Stimulated activated naive B cell treated with anti-CD40 and anti-IgM and Interleukin-4, amounts not matched to agents 10 μg/mL and 1 μg/mL and 100 μg/mL, for 72 hours (primary cell): Measurements from ENCODE around the gene TREM1.
"Not testable (repeated sequence)": the region's sequence is repeated elsewhere in the genome, so short reads cannot be mapped to it uniquely, and the experiment has no call there.

ENCODE experiments used
- ATAC-seq, 2 donors: fragments of 150-1000 bp; cut with Tn5 transposase; replicated peaks; 2 replicates each; pipeline ENCODE4 v1.10.0; 2021; ENCODE audit warnings: moderate library complexity in 1 of 2
- DNase-seq: peaks from one replicate; pipeline ENCODE4 v3.0.0; 2021
- H3K27ac Mint-ChIP-seq: one replicate; pipeline ENCODE4 v1.8.0; 2022; ENCODE audit warnings: mild to moderate bottlenecking, mixed read lengths
- H3K27me3 Mint-ChIP-seq, 2 donors: one replicate each; pipeline ENCODE4 v1.8.0; 2022; ENCODE audit warnings: mixed read lengths in 2 of 2
- H3K36me3 Mint-ChIP-seq, 2 donors: one replicate each; pipeline ENCODE4 v1.8.0; 2022; ENCODE audit warnings: mixed read lengths in 2 of 2, mild to moderate bottlenecking in 1 of 2
- H3K4me1 Mint-ChIP-seq, 2 donors: one replicate each; pipeline ENCODE4 v1.8.0; 2022; ENCODE audit warnings: mixed read lengths in 2 of 2, mild to moderate bottlenecking in 1 of 2
- H3K4me3 Mint-ChIP-seq, 2 donors: one replicate each; pipeline ENCODE4 v1.8.0; 2022; ENCODE audit warnings: mild to moderate bottlenecking in 2 of 2, mixed read lengths in 2 of 2, moderate library complexity in 1 of 2
- H3K9me3 Mint-ChIP-seq, 2 donors: one replicate each; pipeline ENCODE4 v1.8.0; 2022; ENCODE audit warnings: mixed read lengths in 2 of 2, mild to moderate bottlenecking in 1 of 2

The TREM1 gene

DNA sequence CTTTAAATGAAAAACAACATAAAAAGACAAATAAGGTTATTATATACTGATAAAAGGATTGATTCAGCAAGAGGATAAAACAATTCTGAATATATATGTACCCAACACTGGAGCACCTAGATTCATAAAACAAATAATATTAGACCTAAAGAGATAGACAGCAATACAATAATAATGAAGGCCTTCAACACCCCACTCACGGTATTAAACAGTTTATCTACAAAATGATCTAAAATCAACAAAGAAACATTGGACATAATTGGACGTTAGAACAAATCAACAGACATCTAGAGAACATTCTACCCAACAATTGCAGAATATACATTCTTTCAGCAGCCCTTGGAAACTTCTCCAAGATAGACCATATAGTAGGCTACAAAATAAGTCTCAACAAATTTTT lies 24.1 kb downstream of the TREM1 start:
- H3K9me3 Mint-ChIP-seq, result peaks cover 17 to 26% of the 10 kb centered on the region in 2 donors
- no peak overlapping the region for H3K27ac Mint-ChIP-seq
- H3K4me3 Mint-ChIP-seq, result no peak overlapping the region
- ATAC-seq (no peak), DNase-seq (no peak)
- H3K36me3 Mint-ChIP-seq, result peaks cover 3 to 19% of the 10 kb centered on the region in 2 donors
- peaks cover 0 to 3% of the 10 kb centered on the region in 2 donors for H3K27me3 Mint-ChIP-seq
- no peaks in the 10 kb centered on the region for H3K4me1 Mint-ChIP-seq

DNA sequence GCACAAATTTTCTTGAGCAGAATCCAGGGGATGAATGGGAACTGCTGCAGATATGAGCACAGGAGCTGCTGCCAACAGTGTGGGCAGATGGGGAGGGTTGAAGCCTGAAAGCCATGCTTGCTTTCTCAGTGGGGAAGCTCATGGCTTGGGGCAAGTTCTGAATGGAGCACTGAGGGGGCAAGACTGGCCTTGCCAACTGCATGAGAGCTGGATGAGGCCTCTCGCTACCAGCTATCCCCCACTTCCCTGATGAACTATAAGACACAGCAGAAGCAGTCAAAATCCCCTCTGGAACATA lies 28.3 kb downstream of the TREM1 start:
- ATAC-seq (no peak), DNase-seq (no peak)
- Mint-ChIP-seq H3K4me1 (peaks cover 13 to 14% of the 10 kb centered on the region in 2 donors), H3K4me3 (no peak overlapping the region), H3K36me3 (peaks cover 3 to 15% of the 10 kb centered on the region in 2 donors), H3K9me3 (peaks cover 10 to 17% of the 10 kb centered on the region in 2 donors), H3K27ac (no peak overlapping the region), H3K27me3 (peaks cover 0 to 3% of the 10 kb centered on the region in 2 donors)

DNA sequence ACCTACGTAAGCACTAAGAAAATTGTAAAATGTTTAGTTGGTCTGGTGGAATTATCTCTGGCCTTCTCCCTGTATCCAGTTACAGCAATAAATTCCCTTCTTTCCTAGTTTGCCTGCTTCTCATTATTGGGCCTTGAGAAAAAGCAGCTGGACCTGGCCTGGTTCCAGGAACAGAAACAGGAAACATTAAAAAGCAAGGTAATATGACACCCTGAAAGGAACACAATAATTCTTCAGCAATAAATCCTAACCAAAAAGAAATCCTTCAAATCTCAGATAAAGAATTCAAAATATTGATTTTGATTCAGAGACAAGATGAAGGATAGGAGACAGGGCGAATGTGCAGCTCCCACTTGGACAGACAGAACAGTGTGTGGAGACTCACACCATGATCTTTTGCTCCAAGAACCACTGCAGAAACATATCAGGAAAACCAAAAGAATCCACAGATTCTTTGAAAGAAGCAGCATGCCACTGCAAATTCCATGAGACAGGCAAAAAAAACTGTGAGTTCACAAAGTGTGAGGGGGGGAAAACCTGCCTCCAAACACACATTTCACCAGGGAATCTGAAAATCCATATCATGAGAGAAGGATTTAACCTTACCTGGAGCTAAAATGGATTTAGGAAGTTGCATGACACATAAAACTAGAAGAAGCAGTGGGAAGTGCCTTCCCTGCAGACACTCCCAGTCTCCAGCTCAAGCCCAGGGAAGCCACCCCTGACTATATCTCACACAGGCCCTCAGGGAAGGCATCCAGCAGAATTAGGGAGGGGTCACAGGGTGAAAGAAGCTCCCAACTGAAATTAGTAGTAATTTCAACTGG lies 28.9 kb downstream of the TREM1 start:
- peaks cover 3 to 13% of the 10 kb centered on the region in 2 donors for H3K36me3 Mint-ChIP-seq
- peaks cover 0 to 3% of the 10 kb centered on the region in 2 donors for H3K27me3 Mint-ChIP-seq
- DNase-seq (no peak), ATAC-seq (no peak)
- H3K4me3 Mint-ChIP-seq, result no peak overlapping the region
- H3K27ac Mint-ChIP-seq, result no peak overlapping the region
- peaks cover 13 to 14% of the 10 kb centered on the region in 2 donors for H3K4me1 Mint-ChIP-seq
- peaks cover 9 to 16% of the 10 kb centered on the region in 2 donors for H3K9me3 Mint-ChIP-seq

- peak; percentile 74 to 78 for ATAC-seq
- H3K4me3 Mint-ChIP-seq, result no peak overlapping the region
- peaks cover 13 to 14% of the 10 kb centered on the region in 2 donors for H3K4me1 Mint-ChIP-seq
- H3K9me3 Mint-ChIP-seq, result peaks cover 4 to 14% of the 10 kb centered on the region in 2 donors
- peaks cover 0 to 8% of the 10 kb centered on the region in 2 donors for H3K36me3 Mint-ChIP-seq
- no peak for DNase-seq
- H3K27me3 Mint-ChIP-seq, result peaks cover 0 to 4% of the 10 kb centered on the region in 2 donors
- H3K27ac Mint-ChIP-seq, result no peak overlapping the region
These were observed 30.1 kb downstream of the TREM1 start for GRCh38 chr6:41256383-41256782.

GRCh38 chr6:41255638-41256246 lies 30.7 kb downstream of the TREM1 start:
- Mint-ChIP-seq H3K4me3 (no peak overlapping the region), H3K4me1 (peaks cover 13 to 14% of the 10 kb centered on the region in 2 donors), H3K9me3 (peaks cover 4 to 14% of the 10 kb centered on the region in 2 donors), H3K27ac (no peak overlapping the region), H3K36me3 (peaks cover 0 to 7% of the 10 kb centered on the region in 2 donors), H3K27me3 (peaks cover 0 to 4% of the 10 kb centered on the region in 2 donors)
- DNase-seq (no peak), ATAC-seq (peak in 1 of 2 donors; percentile 33)

GRCh38 chr6:41255110-41255509 lies 31.4 kb downstream of the TREM1 start:
- Mint-ChIP-seq H3K27ac (no peak overlapping the region), H3K27me3 (peaks cover 0 to 4% of the 10 kb centered on the region in 2 donors), H3K4me1 (peaks cover 13 to 14% of the 10 kb centered on the region in 2 donors), H3K36me3 (peaks cover 0 to 4% of the 10 kb centered on the region in 2 donors), H3K4me3 (no peak overlapping the region), H3K9me3 (peaks cover 4 to 10% of the 10 kb centered on the region in 2 donors)
- DNase-seq (no peak), ATAC-seq (no peak)

DNA sequence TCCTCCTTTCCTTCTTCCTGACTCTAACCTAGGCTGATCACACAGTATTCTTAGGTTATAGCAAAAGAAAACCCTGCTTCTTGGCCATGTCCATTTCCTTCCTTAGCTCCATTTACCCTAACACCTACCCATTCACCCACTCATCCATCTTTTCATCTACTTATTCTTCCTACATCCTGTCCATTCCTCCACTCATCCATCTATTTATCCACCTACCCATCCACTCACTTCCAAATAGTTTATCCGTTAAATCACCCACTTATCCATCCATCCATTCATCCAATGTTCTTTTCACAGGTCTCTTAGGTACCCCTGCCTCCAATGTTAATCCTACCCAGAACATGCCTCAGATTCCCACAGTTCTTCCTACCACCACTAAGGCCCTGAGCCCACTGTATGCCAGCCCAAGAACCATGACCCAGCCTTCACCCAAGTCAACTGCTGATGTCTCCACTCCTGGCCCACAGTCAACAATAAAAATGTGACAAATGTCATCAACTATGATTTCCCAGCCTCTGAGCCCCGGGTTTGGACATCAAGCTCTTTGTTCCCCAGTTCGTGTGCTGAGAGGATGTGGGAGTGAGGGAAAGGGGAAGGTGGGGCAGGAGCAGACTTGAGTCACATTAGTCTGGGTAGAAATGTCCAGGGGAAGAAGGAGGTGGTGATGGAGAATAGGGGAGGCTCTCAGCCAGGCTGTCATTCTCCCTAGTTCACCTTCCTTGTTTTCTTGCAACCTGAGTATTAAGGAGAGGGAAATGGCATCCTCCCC lies 33.9 kb downstream of the TREM1 start:
- DNase-seq, result no peak
- Mint-ChIP-seq H3K4me1 (peaks cover 13 to 16% of the 10 kb centered on the region in 2 donors), H3K9me3 (peaks cover 0 to 2% of the 10 kb centered on the region in 2 donors), H3K27ac (no peak overlapping the region), H3K36me3 (no peaks in the 10 kb centered on the region), H3K4me3 (no peak overlapping the region), H3K27me3 (peaks cover 0 to 4% of the 10 kb centered on the region in 2 donors)
- ATAC-seq, result no peak

GRCh38 chr6:41247882-41248705 lies 38.4 kb downstream of the TREM1 start:
- Mint-ChIP-seq H3K27me3 (peaks cover 0 to 5% of the 10 kb centered on the region in 2 donors), H3K36me3 (no peaks in the 10 kb centered on the region), H3K4me3 (no peak overlapping the region), H3K27ac (no peak overlapping the region), H3K9me3 (peaks cover 0 to 3% of the 10 kb centered on the region in 2 donors), H3K4me1 (peaks cover 8 to 13% of the 10 kb centered on the region in 2 donors)
- DNase-seq, result no peak
- no peak for ATAC-seq

- H3K27ac Mint-ChIP-seq, result no peak overlapping the region
- DNase-seq, result no peak
- H3K4me3 Mint-ChIP-seq, result no peak overlapping the region
- peaks cover 0 to 3% of the 10 kb centered on the region in 2 donors for H3K9me3 Mint-ChIP-seq
- no peak for ATAC-seq
- H3K27me3 Mint-ChIP-seq, result peaks cover 0 to 11% of the 10 kb centered on the region in 2 donors
- no peaks in the 10 kb centered on the region for H3K36me3 Mint-ChIP-seq
- peaks cover 10 to 13% of the 10 kb centered on the region in 2 donors for H3K4me1 Mint-ChIP-seq
These were observed 39.1 kb downstream of the TREM1 start for GRCh38 chr6:41247288-41247865.

- ATAC-seq, DNase-seq, H3K4me3 Mint-ChIP-seq, H3K36me3 Mint-ChIP-seq, H3K27ac Mint-ChIP-seq, H3K27me3 Mint-ChIP-seq, H3K9me3 Mint-ChIP-seq: not testable (repeated sequence)
- H3K4me1 Mint-ChIP-seq, result peaks cover 10 to 13% of the 10 kb centered on the region in 2 donors
These were observed 40.0 kb downstream of the TREM1 start for GRCh38 chr6:41246529-41246928.

DNA sequence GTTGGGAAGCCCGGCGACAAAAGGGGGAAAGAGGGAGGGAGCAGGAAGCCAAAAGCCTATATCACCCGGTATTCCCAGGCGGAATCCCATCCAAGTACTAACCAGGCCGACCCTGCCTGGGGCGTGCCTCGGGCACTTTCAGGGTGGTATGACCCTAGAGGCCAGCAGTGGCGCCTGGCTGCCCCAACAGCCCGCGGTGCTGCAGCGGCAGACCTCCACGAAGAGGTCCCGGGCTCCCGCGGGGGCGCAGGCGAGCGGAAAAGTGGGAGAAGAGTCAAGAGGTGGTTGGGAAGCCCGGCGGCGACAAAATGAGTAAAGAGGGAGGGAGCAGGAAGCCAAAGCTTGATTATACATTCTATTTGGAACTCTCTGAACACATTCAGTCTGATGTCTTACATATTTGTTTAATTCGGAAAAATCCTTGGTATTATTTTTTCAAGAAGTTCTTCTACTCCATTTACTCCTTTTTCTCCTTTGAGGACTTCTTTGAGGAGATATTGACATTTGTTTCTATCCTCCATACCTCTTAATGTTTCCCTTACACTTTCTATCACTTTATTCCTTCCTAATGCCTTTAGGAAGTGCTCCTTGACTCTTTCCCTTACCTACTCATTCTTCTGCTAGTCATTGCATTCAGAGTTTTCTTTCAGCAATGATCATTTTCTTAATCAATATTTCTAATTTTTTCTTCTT lies 46.9 kb downstream of the TREM1 start:
- H3K4me3 Mint-ChIP-seq, result no peak overlapping the region
- no peak for DNase-seq
- no peaks in the 10 kb centered on the region for H3K36me3 Mint-ChIP-seq
- peaks cover 7 to 24% of the 10 kb centered on the region in 2 donors for H3K4me1 Mint-ChIP-seq
- H3K27ac Mint-ChIP-seq, result no peak overlapping the region
- no peaks in the 10 kb centered on the region for H3K9me3 Mint-ChIP-seq
- H3K27me3 Mint-ChIP-seq, result peaks cover 9 to 16% of the 10 kb centered on the region in 2 donors
- ATAC-seq, result no peak

- Mint-ChIP-seq H3K36me3 (no peaks in the 10 kb centered on the region), H3K4me3 (no peak overlapping the region), H3K27ac (no peak overlapping the region), H3K4me1 (peaks cover 2 to 17% of the 10 kb centered on the region in 2 donors), H3K27me3 (peaks cover 9% of the 10 kb centered on the region in 2 donors), H3K9me3 (no peaks in the 10 kb centered on the region)
- DNase-seq (no peak), ATAC-seq (no peak)
These were observed 49.4 kb downstream of the TREM1 start for GRCh38 chr6:41237128-41237527.

DNA sequence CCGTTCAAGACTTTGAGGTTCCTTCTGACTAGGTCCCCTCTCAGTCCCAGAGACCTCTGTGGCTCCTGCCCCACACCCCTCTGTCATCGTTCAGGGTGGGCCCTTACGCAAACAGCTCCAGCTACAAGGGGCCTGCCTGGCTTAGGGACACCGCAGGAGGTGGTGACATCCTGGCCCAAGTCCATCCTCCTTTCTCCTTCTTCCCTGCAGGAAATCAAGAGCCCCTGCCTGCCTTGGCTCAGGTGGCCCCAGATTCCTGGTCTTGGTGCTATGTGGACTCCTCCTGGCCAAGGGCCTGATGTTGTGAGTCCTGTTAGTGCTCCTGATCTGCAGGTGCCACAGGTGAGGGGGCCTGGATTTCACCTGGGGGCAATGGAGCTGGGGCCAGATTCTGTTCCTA lies 50.2 kb downstream of the TREM1 start:
- DNase-seq, result no peak
- Mint-ChIP-seq H3K9me3 (no peaks in the 10 kb centered on the region), H3K36me3 (no peaks in the 10 kb centered on the region), H3K27ac (no peak overlapping the region), H3K4me1 (peaks cover 2 to 17% of the 10 kb centered on the region in 2 donors), H3K4me3 (no peak overlapping the region), H3K27me3 (peaks cover 9% of the 10 kb centered on the region in 2 donors)
- no peak for ATAC-seq
